ENCODE measurements around the gene PTGES2.

- TF ChIP-seq, protein P1, sequence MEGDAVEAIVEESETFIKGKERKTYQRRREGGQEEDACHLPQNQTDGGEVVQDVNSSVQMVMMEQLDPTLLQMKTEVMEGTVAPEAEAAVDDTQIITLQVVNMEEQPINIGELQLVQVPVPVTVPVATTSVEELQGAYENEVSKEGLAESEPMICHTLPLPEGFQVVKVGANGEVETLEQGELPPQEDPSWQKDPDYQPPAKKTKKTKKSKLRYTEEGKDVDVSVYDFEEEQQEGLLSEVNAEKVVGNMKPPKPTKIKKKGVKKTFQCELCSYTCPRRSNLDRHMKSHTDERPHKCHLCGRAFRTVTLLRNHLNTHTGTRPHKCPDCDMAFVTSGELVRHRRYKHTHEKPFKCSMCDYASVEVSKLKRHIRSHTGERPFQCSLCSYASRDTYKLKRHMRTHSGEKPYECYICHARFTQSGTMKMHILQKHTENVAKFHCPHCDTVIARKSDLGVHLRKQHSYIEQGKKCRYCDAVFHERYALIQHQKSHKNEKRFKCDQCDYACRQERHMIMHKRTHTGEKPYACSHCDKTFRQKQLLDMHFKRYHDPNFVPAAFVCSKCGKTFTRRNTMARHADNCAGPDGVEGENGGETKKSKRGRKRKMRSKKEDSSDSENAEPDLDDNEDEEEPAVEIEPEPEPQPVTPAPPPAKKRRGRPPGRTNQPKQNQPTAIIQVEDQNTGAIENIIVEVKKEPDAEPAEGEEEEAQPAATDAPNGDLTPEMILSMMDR (IDR thresholded peaks at IDR 0.05; ENCODE audit: low read depth, low read length, poor library complexity, severe bottlenecking): no peak
- TF ChIP-seq EZH2phosphoT487 (IDR thresholded peaks at IDR 0.05; ENCODE audit: borderline replicate concordance, low read length): no peak
Observed at GRCh38 chr9:128091144-128091543, 36.4 kb downstream of the PTGES2 start.
